Left ventricle myocardium inferior (tissue), 1 donor: ENCODE measurements around the gene EVA1C. TPM values are rescaled to one million over a fixed set of nuclear protein-coding genes. Genes with fewer than 3 reads are reported as not detected.

Experiments
- DNase-seq: peaks from one replicate; pipeline ENCODE4 v3.0.0-alpha.2; 2020
- H3K27ac ChIP-seq: fragments of 200-600 bp; replicated peaks from 2 replicates; pipeline ENCODE4 v1.8.0; 2021
- H3K27me3 ChIP-seq: fragments of 200-600 bp; 2 replicates; pipeline ENCODE4 v1.8.0; 2021; ENCODE audit warnings: low read depth
- H3K36me3 ChIP-seq: fragments of 200-600 bp; 2 replicates; pipeline ENCODE4 v1.8.0; 2021
- H3K4me1 ChIP-seq: fragments of 200-600 bp; 2 replicates; pipeline ENCODE4 v1.8.0; 2021
- H3K4me3 ChIP-seq: fragments of 200-600 bp; 2 replicates; pipeline ENCODE4 v1.8.0; 2021; ENCODE audit warnings: mild to moderate bottlenecking, moderate library complexity
- H3K9me3 ChIP-seq: fragments of 200-600 bp; replicated peaks from 2 replicates; pipeline ENCODE4 v1.8.0; 2021
- CTCF ChIP-seq: fragments of 200-600 bp; IDR thresholded peaks from 2 replicates; pipeline ENCODE4 v1.8.0; 2021; ENCODE audit warnings: antibody characterized with exemption, mild to moderate bottlenecking, borderline replicate concordance
- intact Hi-C: fragments of 100-400 bp; cut with micrococcal nuclease; formaldehyde crosslinking; loops from one replicate; pipeline ENCODE4 v1.11.0; 2022
- total RNA-seq: library from RNA; stranded (reverse); fragmentation: NEBNext Ultra II Directional; extraction: Animal tissue kit (Norgen Biotek cat#: 25700); gene quantifications from one replicate; pipeline ENCODE4 v1.2.1, GENCODE V29; 2021
- donor health status: DM: no; HTN: yes; CAD: no; lungs with severe emphysema.

EVA1C gene
- total RNA-seq, 1 donor from 2014 or later: 13.9 TPM

- Histone ChIP-seq H3K4me1 (no peaks in the 10 kb centered on the region), H3K4me3 (no peak overlapping the region), H3K27me3 (no peaks in the 10 kb centered on the region), H3K9me3 (no peaks in the 10 kb centered on the region), H3K27ac (no peak overlapping the region), H3K36me3 (no peaks in the 10 kb centered on the region)
- DNase-seq: no peak
- intact Hi-C loops: no loop called here
- no peak for TF ChIP-seq CTCF
Observed at GRCh38 chr21:32544697-32545096, 132.2 kb downstream of the EVA1C start.

- intact Hi-C loops: no loop called here
Observed at GRCh38 chr21:32545948-32546441, 133.5 kb downstream of the EVA1C start.

GRCh38 chr21:32547018-32547417 lies 134.5 kb downstream of the EVA1C start:
- Histone ChIP-seq H3K4me1 (no peaks in the 10 kb centered on the region), H3K4me3 (no peak overlapping the region), H3K27ac (no peak overlapping the region), H3K27me3 (no peaks in the 10 kb centered on the region), H3K36me3 (no peaks in the 10 kb centered on the region), H3K9me3 (no peaks in the 10 kb centered on the region)
- no peak for DNase-seq
- no peak for TF ChIP-seq CTCF
- intact Hi-C loops: no loop called here

More at GRCh38 chr21:32545948-32546441, 133.5 kb downstream of the EVA1C start:
- Histone ChIP-seq H3K27ac (no peak overlapping the region), H3K9me3 (no peaks in the 10 kb centered on the region), H3K36me3 (no peaks in the 10 kb centered on the region), H3K27me3 (no peaks in the 10 kb centered on the region), H3K4me3 (no peak overlapping the region), H3K4me1 (no peaks in the 10 kb centered on the region)
- no peak for TF ChIP-seq CTCF
- no peak for DNase-seq

GRCh38 chr21:32548978-32549377 lies 136.5 kb downstream of the EVA1C start:
- intact Hi-C loops: no loop called here
- no peaks in the 10 kb centered on the region for H3K36me3 ChIP-seq
- H3K4me3 ChIP-seq: no peak overlapping the region
- DNase-seq: no peak
- no peak overlapping the region for H3K27ac ChIP-seq
- H3K27me3 ChIP-seq: no peaks in the 10 kb centered on the region
- no peak for TF ChIP-seq CTCF
- H3K4me1 ChIP-seq: no peaks in the 10 kb centered on the region
- no peaks in the 10 kb centered on the region for H3K9me3 ChIP-seq

- Histone ChIP-seq H3K9me3 (no peaks in the 10 kb centered on the region), H3K27me3 (no peaks in the 10 kb centered on the region), H3K4me3 (no peak overlapping the region), H3K36me3 (no peaks in the 10 kb centered on the region), H3K27ac (no peak overlapping the region), H3K4me1 (no peaks in the 10 kb centered on the region)
- no peak for TF ChIP-seq CTCF
- DNase-seq: no peak
- intact Hi-C loops: no loop called here
Observed at GRCh38 chr21:32549440-32549839, 136.9 kb downstream of the EVA1C start.
